A549 (cell line): Measurements from ENCODE around the gene NDUFB8. TPM values are rescaled to one million over a fixed set of nuclear protein-coding genes. Genes with fewer than 3 reads are reported as not detected.

Source experiments
- ATAC-seq, 2 experiments: fragments of 200-7000 bp in 1 of 2; fragments of >200 bp in 1 of 2; cut with Nextera tagmentation in 1 of 2; cut with Tn5 transposase in 1 of 2; 3 replicates each; pipeline versions ENCODE4 v1.8.0 to v1.9.1; 2018 to 2020; ENCODE audit warnings: mild to moderate bottlenecking in 1 of 2, moderate library complexity in 1 of 2
- CTCF ChIA-PET: fragments of 300-600 bp; sonication (Branson Sonifier 250); formaldehyde crosslinking; extraction: SDS; loops from one replicate; lab custom pipeline; 2021; ENCODE audit warnings: antibody characterized with exemption, inconsistent platforms; lab: Yijun Ruan, JAX
- POLR2A ChIA-PET: fragments of 350-600 bp; formaldehyde crosslinking; extraction: SDS; loops from one replicate; lab custom pipeline; 2021; ENCODE audit warnings: antibody characterized with exemption, inconsistent platforms; lab: Yijun Ruan, JAX
- DNase-seq, 2 experiments: peaks; one replicate each; pipeline versions ENCODE4 v3.0.0 to v3.0.0-alpha.2; 2011 to 2016; ENCODE audit warnings: low read depth in 1 of 2, low spot score in 1 of 2
- FAIRE-seq: peaks from 2 replicates; lab custom pipeline; 2011; peaks lifted over from hg19 to GRCh38; lab: Jason Lieb, UNC
- H3K27ac ChIP-seq, 2 experiments: fragments of >200 bp; sonication (Bioruptor Twin); formaldehyde crosslinking; 3 replicates each; pipeline ENCODE4 v1.5.1; 2016 to 2017
- H3K4me1 ChIP-seq: fragments of >200 bp; sonication (Bioruptor Twin); formaldehyde crosslinking; 3 replicates; pipeline ENCODE4 v1.6.1; 2016
- H3K4me2 ChIP-seq: fragments of >200 bp; sonication (Bioruptor Twin); formaldehyde crosslinking; 3 replicates; pipeline ENCODE4 v1.6.1; 2016
- H3K4me3 ChIP-seq: fragments of >200 bp; sonication (Bioruptor Twin); formaldehyde crosslinking; 3 replicates; pipeline ENCODE4 v1.5.1; 2016
- H3K9me3 ChIP-seq: fragments of >200 bp; sonication (Bioruptor Twin); formaldehyde crosslinking; 3 replicates; pipeline ENCODE4 v1.6.1; 2016
- CEBPB ChIP-seq, 2 experiments: fragments of >200 bp in 1 of 2; sonication (Bioruptor Twin) in 1 of 2; formaldehyde crosslinking in 1 of 2; IDR thresholded peaks; 2 replicates each; pipeline ENCODE4 v1.6.1; 2012 to 2016
- CHD2 ChIP-seq: fragments of 150-350 bp; IDR thresholded peaks from 2 replicates; pipeline ENCODE4 v1.6.1; 2014; ENCODE audit warnings: low read length; ENCODE audit not compliant: partially characterized antibody
- EHF ChIP-seq: fragments of 250-450 bp; sonication (Bioruptor Pico); IDR thresholded peaks from 2 replicates; pipeline ENCODE4 v1.5.0; 2020; ENCODE audit warnings: mild to moderate bottlenecking
- ESRRA ChIP-seq: fragments of 150-350 bp; IDR thresholded peaks from 2 replicates; pipeline ENCODE4 v1.6.1; 2014; ENCODE audit warnings: mild to moderate bottlenecking, low read length, borderline replicate concordance
- FOSL2 ChIP-seq, 2 experiments: fragments of 450-650 bp in 1 of 2; fragments of >200 bp in 1 of 2; sonication (Bioruptor Twin) in 1 of 2; formaldehyde crosslinking; IDR thresholded peaks; 2 replicates each; pipeline versions ENCODE4 v1.5.0 to v1.6.1; 2016 to 2020; ENCODE audit warnings: mild to moderate bottlenecking in 1 of 2, moderate library complexity in 1 of 2
- FOXS1 ChIP-seq: fragments of 250-450 bp; sonication (Bioruptor Pico); IDR thresholded peaks from 2 replicates; pipeline ENCODE4 v1.5.0; 2020; ENCODE audit warnings: mild to moderate bottlenecking, moderate library complexity
- HEYL ChIP-seq: fragments of 250-450 bp; sonication (Bioruptor Pico); IDR thresholded peaks from 2 replicates; pipeline ENCODE4 v1.8.0; 2021; ENCODE audit warnings: mild to moderate bottlenecking, moderate library complexity
- HOXA7 ChIP-seq: fragments of 250-450 bp; sonication (Bioruptor Pico); IDR thresholded peaks from 2 replicates; pipeline ENCODE4 v1.5.0; 2020; ENCODE audit warnings: mild to moderate bottlenecking, moderate library complexity
- JUNB ChIP-seq: fragments of >200 bp; sonication (Bioruptor Twin); formaldehyde crosslinking; IDR thresholded peaks from 2 replicates; pipeline ENCODE4 v1.6.1; 2016
- KDM1A ChIP-seq: fragments of 200-600 bp; sonication (generic); IDR thresholded peaks from 2 replicates; pipeline ENCODE4 v1.6.1; 2016; ENCODE audit warnings: low read depth, mild to moderate bottlenecking
- MAZ ChIP-seq: fragments of 150-350 bp; IDR thresholded peaks from 2 replicates; pipeline ENCODE4 v1.6.1; 2014; ENCODE audit warnings: antibody characterized with exemption, low read depth, low read length, borderline replicate concordance
- MYC ChIP-seq: IDR thresholded peaks from 2 replicates; pipeline ENCODE4 v1.6.1; 2012; ENCODE audit warnings: mild to moderate bottlenecking, inconsistent platforms, low read length, improper control_type of control experiment, borderline replicate concordance
- NFE2L2 ChIP-seq: fragments of 150-350 bp; conservative IDR thresholded peaks from 2 replicates; pipeline ENCODE4 v1.6.1; 2014; ENCODE audit warnings: low read length
- NPAS2 ChIP-seq: fragments of 250-450 bp; sonication (Bioruptor Pico); IDR thresholded peaks from 2 replicates; pipeline ENCODE4 v1.8.0; 2022; ENCODE audit warnings: mild to moderate bottlenecking, moderate library complexity, borderline replicate concordance
- NR3C1 ChIP-seq: fragments of >200 bp; sonication (Bioruptor Twin); formaldehyde crosslinking; IDR thresholded peaks from 3 replicates; pipeline ENCODE4 v1.6.1; 2017
- POLR2AphosphoS2 ChIP-seq: conservative IDR thresholded peaks from 2 replicates; pipeline ENCODE4 v1.6.1; 2012; ENCODE audit warnings: low read length, improper control_type of control experiment, inconsistent platforms
- RAD21 ChIP-seq, 2 experiments: fragments of >200 bp in 1 of 2; sonication (Bioruptor Twin) in 1 of 2; formaldehyde crosslinking in 1 of 2; IDR thresholded peaks in 1 of 2; conservative IDR thresholded peaks in 1 of 2; 2 replicates in 1 of 2; 3 replicates in 1 of 2; pipeline ENCODE4 v1.6.1; 2012 to 2018; ENCODE audit warnings: inconsistent platforms in 1 of 2
- RARB ChIP-seq: fragments of 250-450 bp; sonication (Bioruptor Pico); IDR thresholded peaks from 2 replicates; pipeline ENCODE4 v1.8.0; 2021; ENCODE audit warnings: mild to moderate bottlenecking, moderate library complexity
- SMC3 ChIP-seq: fragments of >200 bp; sonication (Bioruptor Twin); formaldehyde crosslinking; IDR thresholded peaks from 3 replicates; pipeline ENCODE4 v1.6.1; 2018; ENCODE audit warnings: inconsistent platforms
- SREBF2 ChIP-seq: fragments of 450-650 bp; IDR thresholded peaks from 2 replicates; pipeline ENCODE4 v1.6.1; 2014; ENCODE audit warnings: mild to moderate bottlenecking, moderate library complexity
- TFCP2L1 ChIP-seq: fragments of 250-450 bp; sonication (Bioruptor Pico); IDR thresholded peaks from 2 replicates; pipeline ENCODE4 v1.5.0; 2021; ENCODE audit warnings: mild to moderate bottlenecking
- TP53 ChIP-seq: fragments of 250-450 bp; sonication (Bioruptor Pico); IDR thresholded peaks from 2 replicates; pipeline ENCODE4 v1.5.0; 2021; ENCODE audit warnings: mild to moderate bottlenecking, moderate library complexity
- ZC3H11A ChIP-seq: fragments of 450-650 bp; IDR thresholded peaks from 2 replicates; pipeline ENCODE4 v1.6.1; 2014; ENCODE audit warnings: antibody characterized with exemption, mild to moderate bottlenecking
- ZFP36 ChIP-seq: fragments of 450-650 bp; IDR thresholded peaks from 2 replicates; pipeline ENCODE4 v1.6.1; 2014; ENCODE audit warnings: borderline replicate concordance; ENCODE audit not compliant: partially characterized antibody
- ZSCAN20 ChIP-seq: fragments of 250-450 bp; sonication (Bioruptor Pico); IDR thresholded peaks from 2 replicates; pipeline ENCODE4 v1.8.0; 2022; ENCODE audit warnings: mild to moderate bottlenecking, moderate library complexity
- WGBS: methylation state at CpG from one replicate; pipeline ENCODE4 v1.1.6; 2017; ENCODE audit errors: missing lambda C conversion rate; 5-methylcytosine and 5-hydroxymethylcytosine counted together
- polyA plus RNA-seq, 4 experiments: library from polyadenylated mRNA; depleted of rRNA in 3 of 4; stranded (reverse); fragments of >200 nt; fragmentation: RNase III in 1 of 4; extraction: RNeasy Plus Mini Kit Qiagen cat#74134 plus additional on column Dnase treatment in 1 of 4; gene quantifications; 2 replicates in 3 of 4; 3 replicates in 1 of 4; pipeline ENCODE4 v1.2.3, GENCODE V29; 2011 to 2017
- TF ChIP-seq, protein P1 (sequence below): IDR thresholded peaks from 2 replicates; pipeline ENCODE4 v1.6.1; 2012
- TF ChIP-seq, protein P2 (sequence below): fragments of >200 bp; sonication (Bioruptor Twin); formaldehyde crosslinking; IDR thresholded peaks from 3 replicates; pipeline ENCODE4 v1.5.1; 2016
- TF ChIP-seq, protein P3 (sequence below): fragments of 450-650 bp; IDR thresholded peaks from 2 replicates; pipeline ENCODE4 v1.6.1; 2014; ENCODE audit warnings: antibody characterized with exemption

Gene NDUFB8
- polyA plus RNA-seq, 2 of the 4 experiments (the other 2 are of a cell fraction): 221 to 333 TPM

DNA sequence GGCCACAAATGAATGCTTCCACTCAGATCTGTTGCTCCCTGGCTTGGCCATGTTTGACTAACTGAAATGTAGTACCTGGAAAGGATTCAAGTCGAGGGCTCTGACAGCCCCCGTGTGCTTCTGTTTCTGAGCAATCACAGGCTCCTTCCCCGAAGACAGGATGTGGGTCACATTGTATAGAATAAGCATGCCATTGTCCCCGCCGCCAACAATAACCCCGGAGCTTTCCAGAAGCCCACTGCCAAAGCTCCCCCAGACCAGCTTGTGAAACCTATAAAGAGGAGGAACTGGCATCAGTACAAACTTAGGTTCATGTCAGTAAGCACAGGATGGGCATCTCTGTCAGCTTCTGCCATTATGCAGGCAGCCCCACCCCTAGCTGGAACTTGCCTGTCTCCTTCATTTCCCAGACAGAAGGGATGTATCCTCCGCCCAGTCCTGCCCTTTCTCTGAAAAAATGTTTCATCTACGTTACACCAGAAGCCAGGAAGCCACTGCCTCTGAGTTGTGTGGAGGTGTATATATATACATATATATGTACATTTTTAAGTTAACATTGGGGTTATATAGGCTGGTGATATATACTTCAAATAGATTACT, 20.3 kb downstream of the NDUFB8 start:
- H3K4me1 ChIP-seq: peaks cover 10% of the 10 kb centered on the region; the same call in 2 of the 3 replicates
- ATAC-seq (no peak), DNase-seq (no peak), FAIRE-seq (no peak)
- TF ChIP-seq HEYL (CRISPR knock-in tag) (no peak), NPAS2 (CRISPR knock-in tag) (no peak), TP53 (no peak), FOSL2 (IDR thresholded peaks at IDR 0.05) (no peak), FOSL2 (CRISPR knock-in tag; IDR thresholded peaks at IDR 0.05) (no peak), CEBPB (IDR thresholded peaks at IDR 0.05) (no peak), EHF (CRISPR knock-in tag) (no peak), ESRRA (no peak)
- TF ChIP-seq, protein P1, sequence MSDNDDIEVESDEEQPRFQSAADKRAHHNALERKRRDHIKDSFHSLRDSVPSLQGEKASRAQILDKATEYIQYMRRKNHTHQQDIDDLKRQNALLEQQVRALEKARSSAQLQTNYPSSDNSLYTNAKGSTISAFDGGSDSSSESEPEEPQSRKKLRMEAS: no peak
- no peaks in the 10 kb centered on the region for H3K9me3 ChIP-seq
- H3K4me2 ChIP-seq: no peak overlapping the region
- ChIA-PET CTCF (interaction anchor here (0.6 to 23.5 kb wide), 29 partner anchors 8 to 950 kb away, joined by 3 to 381 read pairs (median 5); partner anchors contain the start of genes DNMBP, SCD and SEC31B), POLR2A (interaction anchor here (1.0 kb wide), 1 partner anchor 136 kb away, joined by 4 read pairs; no protein-coding TSS in a partner anchor)
- WGBS: 73% methylated on average over 8 of the region's 8 CpGs
- no peak overlapping the region for H3K4me3 ChIP-seq
- no peak overlapping the region for H3K27ac ChIP-seq

DNA sequence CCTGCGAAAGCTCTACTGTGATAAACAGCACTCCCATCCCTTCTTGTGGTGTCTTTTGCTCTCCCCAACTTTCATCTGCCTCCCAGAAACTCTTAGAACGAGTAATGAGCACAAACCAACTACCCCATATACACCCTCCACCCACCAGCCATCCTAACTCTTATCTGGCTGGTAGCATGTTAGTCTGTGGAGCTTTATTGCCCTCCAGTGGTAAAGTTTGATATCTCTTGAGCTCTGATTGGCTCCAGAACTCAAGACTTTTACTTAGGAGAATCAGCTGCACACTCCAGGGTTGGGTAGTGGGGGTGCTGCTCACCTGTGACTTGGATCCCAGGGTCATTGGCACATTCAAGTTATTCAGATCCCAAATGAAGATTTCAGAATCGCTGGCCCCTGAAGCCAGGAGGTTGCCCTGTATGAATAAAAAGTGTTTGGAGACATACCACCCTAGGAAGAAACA, 20.9 kb downstream of the NDUFB8 start:
- ATAC-seq: peak; percentile 91 to 95
- peaks cover 10% of the 10 kb centered on the region; the same call in 2 of the 3 replicates for H3K4me1 ChIP-seq
- POLR2A ChIA-PET: interaction anchor here (1.0 kb wide), 1 partner anchor 136 kb away, joined by 4 read pairs; no protein-coding TSS in a partner anchor
- FAIRE-seq: no peak
- CTCF ChIA-PET: interaction anchor here (0.6 to 23.5 kb wide), 33 partner anchors 8 to 950 kb away, joined by 3 to 381 read pairs (median 5); partner anchors contain the start of genes DNMBP, PKD2L1, SCD and SEC31B
- TF ChIP-seq ESRRA: no peak
- no peak for TF ChIP-seq CHD2
- no peak for TF ChIP-seq JUNB
- no peak for TF ChIP-seq ZSCAN20 (CRISPR knock-in tag)
- TF ChIP-seq SMC3: peak; percentile 75
- TF ChIP-seq RARB (CRISPR knock-in tag): no peak
- no peak for TF ChIP-seq NR3C1
- TF ChIP-seq, protein P2, sequence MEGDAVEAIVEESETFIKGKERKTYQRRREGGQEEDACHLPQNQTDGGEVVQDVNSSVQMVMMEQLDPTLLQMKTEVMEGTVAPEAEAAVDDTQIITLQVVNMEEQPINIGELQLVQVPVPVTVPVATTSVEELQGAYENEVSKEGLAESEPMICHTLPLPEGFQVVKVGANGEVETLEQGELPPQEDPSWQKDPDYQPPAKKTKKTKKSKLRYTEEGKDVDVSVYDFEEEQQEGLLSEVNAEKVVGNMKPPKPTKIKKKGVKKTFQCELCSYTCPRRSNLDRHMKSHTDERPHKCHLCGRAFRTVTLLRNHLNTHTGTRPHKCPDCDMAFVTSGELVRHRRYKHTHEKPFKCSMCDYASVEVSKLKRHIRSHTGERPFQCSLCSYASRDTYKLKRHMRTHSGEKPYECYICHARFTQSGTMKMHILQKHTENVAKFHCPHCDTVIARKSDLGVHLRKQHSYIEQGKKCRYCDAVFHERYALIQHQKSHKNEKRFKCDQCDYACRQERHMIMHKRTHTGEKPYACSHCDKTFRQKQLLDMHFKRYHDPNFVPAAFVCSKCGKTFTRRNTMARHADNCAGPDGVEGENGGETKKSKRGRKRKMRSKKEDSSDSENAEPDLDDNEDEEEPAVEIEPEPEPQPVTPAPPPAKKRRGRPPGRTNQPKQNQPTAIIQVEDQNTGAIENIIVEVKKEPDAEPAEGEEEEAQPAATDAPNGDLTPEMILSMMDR: peak; percentile 84
- TF ChIP-seq RAD21 (conservative IDR thresholded peaks at IDR 0.05 in 1 of 2, IDR thresholded peaks at IDR 0.05 in 1 of 2): peak; percentile 87 to 91
- TF ChIP-seq POLR2AphosphoS2: no peak
- TF ChIP-seq SREBF2: no peak
- no peak for TF ChIP-seq MYC
- TF ChIP-seq, protein P1: no peak
- TF ChIP-seq FOXS1 (CRISPR knock-in tag): no peak
- no peak for TF ChIP-seq NFE2L2
- no peak for TF ChIP-seq KDM1A
- TF ChIP-seq CEBPB (IDR thresholded peaks at IDR 0.05): no peak
- TF ChIP-seq ZC3H11A: no peak
- TF ChIP-seq HOXA7 (CRISPR knock-in tag): no peak
- no peak for TF ChIP-seq MAZ
- TF ChIP-seq, protein P3, sequence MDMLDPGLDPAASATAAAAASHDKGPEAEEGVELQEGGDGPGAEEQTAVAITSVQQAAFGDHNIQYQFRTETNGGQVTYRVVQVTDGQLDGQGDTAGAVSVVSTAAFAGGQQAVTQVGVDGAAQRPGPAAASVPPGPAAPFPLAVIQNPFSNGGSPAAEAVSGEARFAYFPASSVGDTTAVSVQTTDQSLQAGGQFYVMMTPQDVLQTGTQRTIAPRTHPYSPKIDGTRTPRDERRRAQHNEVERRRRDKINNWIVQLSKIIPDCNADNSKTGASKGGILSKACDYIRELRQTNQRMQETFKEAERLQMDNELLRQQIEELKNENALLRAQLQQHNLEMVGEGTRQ: no peak
- TF ChIP-seq ZFP36: no peak
- TF ChIP-seq TFCP2L1 (CRISPR knock-in tag): no peak
- TF ChIP-seq, all 56 proteins: peak for 3
- Histone ChIP-seq H3K4me2 (no peak overlapping the region), H3K4me3 (no peak overlapping the region), H3K27ac (no peak overlapping the region), H3K9me3 (no peaks in the 10 kb centered on the region)
- WGBS: 33% methylated on average over 3 of the region's 3 CpGs
- DNase-seq: peak; percentile 66 to 79
